Motor neuron (in vitro differentiated cells): Measurements from ENCODE around the gene SLC12A8. TPM values are rescaled to one million over a fixed set of nuclear protein-coding genes. Genes with fewer than 3 reads are reported as not detected.
A peak's percentile ranks its signal among the peaks of the same experiment; 100 is the strongest.

Experiments
- ATAC-seq, 8 experiments: fragments of 200-7000 bp; cut with Tn5 transposase; replicated peaks in 6 of 8; 2 replicates each; pipeline ENCODE4 v1.8.0; 2021; ENCODE audit warnings: mild to moderate bottlenecking in 8 of 8, moderate library complexity in 8 of 8
- H3K27ac ChIP-seq, 2 donors: fragments of 250-450 bp; sonication (Bioruptor Pico); 2 replicates each; pipeline ENCODE4 v1.9.0; 2021; ENCODE audit warnings: antibody characterized with exemption in 2 of 2, mild to moderate bottlenecking in 2 of 2, moderate library complexity in 1 of 2
- H3K4me1 ChIP-seq, 2 donors: fragments of 250-450 bp; sonication (Bioruptor Pico); replicated peaks in 1 of 2; 2 replicates each; pipeline ENCODE4 v1.6.1; 2021; ENCODE audit warnings: antibody characterized with exemption in 2 of 2, mild to moderate bottlenecking in 2 of 2, moderate library complexity in 1 of 2
- H3K4me3 ChIP-seq, 5 donors: fragments of 250-450 bp; sonication (Bioruptor Pico); 2 replicates each; pipeline ENCODE4 v1.9.0; 2021; ENCODE audit warnings: antibody characterized with exemption in 5 of 5, mild to moderate bottlenecking in 5 of 5, moderate library complexity in 4 of 5
- WGBS, 10 experiments: fragments of 450-650 bp; shearing (Covaris generic); methylation state at CpG; one replicate each; pipeline ENCODE4 v1.0.0; 2022; 5-methylcytosine and 5-hydroxymethylcytosine counted together
- in situ Hi-C, 9 experiments: fragments of 400-800 bp; cut with MboI; loops; one replicate each; pipeline ENCODE4 v1.15.0; 2021; ENCODE audit warnings: low sequenced_read_pairs in 9 of 9, low pct_unique_long_range_greater_than_20kb in 2 of 9; ENCODE audit not compliant: unreplicated experiment in 9 of 9
- total RNA-seq, 8 experiments: library from RNA; unstranded; fragments of 300-600 nt; gene quantifications; 2 replicates each; pipeline versions ENCODE4 v1.2.3 to v1.2.4, GENCODE V29; 2022

SLC12A8 gene, protein sequence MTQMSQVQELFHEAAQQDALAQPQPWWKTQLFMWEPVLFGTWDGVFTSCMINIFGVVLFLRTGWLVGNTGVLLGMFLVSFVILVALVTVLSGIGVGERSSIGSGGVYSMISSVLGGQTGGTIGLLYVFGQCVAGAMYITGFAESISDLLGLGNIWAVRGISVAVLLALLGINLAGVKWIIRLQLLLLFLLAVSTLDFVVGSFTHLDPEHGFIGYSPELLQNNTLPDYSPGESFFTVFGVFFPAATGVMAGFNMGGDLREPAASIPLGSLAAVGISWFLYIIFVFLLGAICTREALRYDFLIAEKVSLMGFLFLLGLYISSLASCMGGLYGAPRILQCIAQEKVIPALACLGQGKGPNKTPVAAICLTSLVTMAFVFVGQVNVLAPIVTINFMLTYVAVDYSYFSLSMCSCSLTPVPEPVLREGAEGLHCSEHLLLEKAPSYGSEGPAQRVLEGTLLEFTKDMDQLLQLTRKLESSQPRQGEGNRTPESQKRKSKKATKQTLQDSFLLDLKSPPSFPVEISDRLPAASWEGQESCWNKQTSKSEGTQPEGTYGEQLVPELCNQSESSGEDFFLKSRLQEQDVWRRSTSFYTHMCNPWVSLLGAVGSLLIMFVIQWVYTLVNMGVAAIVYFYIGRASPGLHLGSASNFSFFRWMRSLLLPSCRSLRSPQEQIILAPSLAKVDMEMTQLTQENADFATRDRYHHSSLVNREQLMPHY
- total RNA-seq, result 1 to 10 TPM in 7 of 8 experiments, under 1 TPM in 1; 0.38 to 9.8 (median 3.2) TPM

DNA sequence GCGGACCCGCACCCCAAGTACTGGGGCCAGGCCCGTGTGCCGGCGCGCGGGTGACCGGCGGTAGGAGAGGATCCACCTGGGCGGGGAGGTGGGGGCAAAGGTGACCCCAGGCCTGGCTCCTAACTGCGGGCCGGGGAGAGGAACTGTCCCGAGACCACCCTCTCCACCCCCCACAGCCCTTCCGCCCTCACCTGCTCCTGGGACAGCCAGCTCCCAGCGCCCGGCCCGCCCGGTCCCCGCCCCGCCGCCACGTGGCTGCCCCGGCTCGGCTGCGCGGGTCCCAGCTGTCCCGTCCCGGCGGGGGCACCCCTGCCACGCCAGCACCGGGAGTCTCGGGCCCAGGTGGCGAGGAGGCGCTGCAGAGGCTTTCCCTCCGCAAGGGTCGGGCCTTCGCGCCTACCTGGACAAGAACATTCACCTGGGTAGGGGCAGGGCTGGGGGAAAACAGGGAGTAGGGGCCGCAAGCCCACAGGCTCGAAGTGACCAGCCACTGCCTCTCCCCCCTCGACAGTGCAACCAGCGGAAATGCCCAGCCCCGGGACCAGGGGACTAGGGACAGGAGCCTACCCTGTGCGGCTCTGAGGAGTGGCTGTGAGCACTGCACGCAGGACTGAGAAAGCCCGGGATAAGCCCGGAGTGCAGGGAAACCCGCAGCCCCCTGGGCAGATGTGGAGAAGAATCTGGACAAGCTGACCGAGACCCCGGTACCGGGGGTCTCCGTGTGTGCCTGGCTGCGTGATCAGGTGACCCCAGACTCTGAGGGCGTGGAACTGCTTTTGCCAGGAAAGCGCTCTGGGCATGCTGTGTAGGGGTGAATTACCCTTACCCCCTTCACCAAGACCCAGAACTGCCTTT is at the start of gene SLC12A8:
TSS of gene SLC12A8 (minus strand) at position 240 of the 855 bp plus-strand sequence. CDS start 1,399 bp downstream, outside the sequence.
- Histone ChIP-seq H3K4me1 (peaks cover 0 to 9% of the 10 kb centered on the region in 2 donors), H3K27ac (no peak within 1 kb of the TSS), H3K4me3 (peak within 1 kb of the TSS in 4 of 5 donors; percentile 19 to 31 (median 24))
- WGBS, 10 experiments, result 45 to 100% (median 75%) methylated on average over 2 of the region's 55 CpGs; no CpG with 5 or more reads in 6 of the 10 experiments
- in situ Hi-C loops, result no loop called here
- peak; percentile 33 to 81 (median 64) for ATAC-seq

DNA sequence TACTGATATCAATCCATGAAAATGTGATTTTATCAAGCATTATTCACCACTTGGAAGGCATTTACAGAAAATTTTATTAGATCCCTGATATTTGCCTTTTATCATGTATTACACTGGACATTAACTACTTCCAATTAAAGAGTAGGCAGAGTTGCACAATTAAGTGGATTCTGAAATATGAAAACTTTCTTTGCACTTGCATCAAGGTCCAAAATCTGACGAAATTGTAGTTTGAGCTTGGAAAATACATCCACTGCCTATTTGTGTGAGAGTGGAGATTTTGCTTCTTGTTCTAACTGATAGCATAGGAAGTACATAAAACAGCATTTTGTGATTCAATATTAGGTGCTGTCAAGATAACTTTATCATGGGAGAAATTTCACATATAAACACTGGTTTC is 49.6 kb upstream of the SLC12A8 start:
- 0 to 100% (median 75%) methylated on average over 1 of the region's 1 CpG; no CpG with 5 or more reads in 2 of the 10 experiments for WGBS, 10 experiments
- in situ Hi-C loops, result no loop called here
- Histone ChIP-seq H3K4me1 (no peaks in the 10 kb centered on the region), H3K27ac (no peak overlapping the region), H3K4me3 (no peak overlapping the region)
- no peak for ATAC-seq

DNA sequence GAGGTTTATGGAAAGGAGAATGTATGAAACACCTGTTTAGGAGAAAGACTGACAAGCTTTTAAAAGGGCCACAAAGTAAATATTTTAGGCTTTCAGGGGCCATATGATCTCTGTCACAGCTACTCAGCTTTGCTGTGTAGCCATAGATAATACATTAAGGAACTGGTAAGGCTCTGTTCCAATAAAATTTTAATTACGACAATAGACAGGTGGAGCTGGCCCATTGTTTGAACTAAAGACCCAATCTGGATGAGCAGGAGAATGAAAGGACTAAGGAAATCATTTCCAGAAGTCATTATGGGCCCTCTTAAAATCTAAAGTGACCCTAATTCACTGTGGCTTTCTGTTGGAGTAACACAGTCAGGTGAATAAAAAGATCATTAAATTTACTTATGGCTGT is 48.5 kb upstream of the SLC12A8 start:
- ATAC-seq, result no peak
- 89 to 100% (median 100%) methylated on average over 1 of the region's 1 CpG; no CpG with 5 or more reads in 4 of the 10 experiments for WGBS, 10 experiments
- in situ Hi-C loops, result no loop called here
- Histone ChIP-seq H3K4me1 (no peaks in the 10 kb centered on the region), H3K4me3 (no peak overlapping the region), H3K27ac (no peak overlapping the region)

DNA sequence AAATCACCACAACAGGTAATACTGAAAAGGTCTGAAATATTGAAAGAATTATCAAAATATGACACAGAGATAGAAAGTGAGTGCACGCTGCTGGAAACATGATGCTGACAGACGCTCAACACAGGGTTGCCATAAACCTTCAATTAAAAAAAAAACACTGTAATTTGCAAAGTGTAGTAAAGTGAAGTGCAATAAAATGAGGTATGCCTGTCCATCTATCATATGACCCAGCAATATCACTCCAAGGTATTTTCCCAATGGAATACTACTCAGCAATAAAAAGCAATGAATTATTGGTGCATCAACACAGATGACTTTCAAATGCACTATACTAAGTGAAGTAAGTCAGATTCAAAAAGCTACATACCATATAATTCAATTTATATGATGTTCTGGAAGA is 47.6 kb upstream of the SLC12A8 start:
- no peak for ATAC-seq
- 94 to 100% (median 100%) methylated on average over 1 to 2 of the region's 2 CpGs; no CpG with 5 or more reads in 2 of the 10 experiments for WGBS, 10 experiments
- Histone ChIP-seq H3K27ac (no peak overlapping the region), H3K4me1 (no peaks in the 10 kb centered on the region), H3K4me3 (no peak overlapping the region)
- in situ Hi-C loops, result no loop called here

DNA sequence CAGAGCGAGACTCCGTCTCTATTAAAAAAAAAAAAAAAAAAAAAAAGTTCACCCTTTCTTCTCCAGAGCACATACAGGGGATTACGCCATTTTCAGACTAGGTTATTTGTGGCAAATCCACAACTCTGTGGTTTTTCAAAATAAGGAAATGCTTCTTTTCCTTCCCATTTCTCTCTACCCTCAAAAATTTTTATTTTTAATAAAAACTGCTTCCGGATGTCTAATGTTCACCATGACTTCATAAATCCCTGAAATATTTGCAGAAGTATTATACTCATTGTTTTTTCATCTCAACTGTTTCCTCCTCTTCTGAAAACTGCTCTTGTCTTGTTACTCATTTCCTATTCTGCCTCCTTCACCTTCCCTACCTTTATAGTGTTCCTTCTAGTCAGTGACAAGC is 45.0 kb upstream of the SLC12A8 start:
- in situ Hi-C loops, result no loop called here
- H3K27ac ChIP-seq, result no peak overlapping the region
- H3K4me3 ChIP-seq, result no peak overlapping the region
- no peak for ATAC-seq
- no peaks in the 10 kb centered on the region for H3K4me1 ChIP-seq
- 91 to 100% (median 100%) methylated on average over 1 to 4 of the region's 4 CpGs for WGBS, 10 experiments

DNA sequence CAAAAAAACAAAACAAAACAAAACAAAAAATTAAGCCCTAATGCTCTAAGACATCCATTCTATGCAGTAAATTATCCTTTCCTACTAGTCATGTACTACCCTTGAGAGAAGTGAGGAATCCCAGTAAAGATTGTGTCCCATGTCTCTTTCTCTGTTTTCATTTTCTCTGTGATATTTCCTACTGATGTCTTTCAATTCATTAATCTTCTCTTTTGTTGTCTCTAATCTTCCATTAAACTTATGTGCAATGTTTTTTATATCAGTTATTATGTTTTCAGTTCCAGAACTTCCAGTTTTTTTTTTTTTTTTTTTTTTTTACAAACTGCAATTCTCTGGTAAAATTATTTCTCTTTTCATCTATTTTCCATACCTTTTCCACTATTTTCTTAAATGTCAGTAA is 44.1 kb upstream of the SLC12A8 start:
- H3K4me1 ChIP-seq, result no peaks in the 10 kb centered on the region
- H3K4me3 ChIP-seq, result no peak overlapping the region
- in situ Hi-C loops, result no loop called here
- no peak overlapping the region for H3K27ac ChIP-seq
- no peak for ATAC-seq

DNA sequence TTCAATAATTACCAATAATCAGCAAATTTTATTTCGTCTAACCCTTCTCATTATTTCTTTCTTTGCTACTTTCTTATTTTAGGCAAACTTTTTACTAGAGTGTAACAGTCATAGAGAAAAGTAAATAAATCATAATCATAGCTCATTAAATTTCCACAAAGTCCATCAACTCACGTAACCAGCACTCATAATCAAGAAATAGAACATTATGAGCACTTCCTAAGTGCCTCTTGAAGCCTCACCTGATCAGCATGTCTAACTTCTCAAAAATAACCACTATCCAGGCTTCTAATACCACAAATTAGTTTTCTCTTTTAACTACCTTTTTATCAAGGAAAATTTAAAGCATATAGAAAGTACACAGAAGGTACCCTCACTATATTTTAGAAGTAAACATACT is 38.4 kb upstream of the SLC12A8 start:
- ATAC-seq, result no peak
- in situ Hi-C loops, result no loop called here
- no peaks in the 10 kb centered on the region for H3K4me1 ChIP-seq
- H3K4me3 ChIP-seq, result no peak overlapping the region
- 76 to 100% (median 99%) methylated on average over 1 to 2 of the region's 2 CpGs for WGBS, 10 experiments
- no peak overlapping the region for H3K27ac ChIP-seq

DNA sequence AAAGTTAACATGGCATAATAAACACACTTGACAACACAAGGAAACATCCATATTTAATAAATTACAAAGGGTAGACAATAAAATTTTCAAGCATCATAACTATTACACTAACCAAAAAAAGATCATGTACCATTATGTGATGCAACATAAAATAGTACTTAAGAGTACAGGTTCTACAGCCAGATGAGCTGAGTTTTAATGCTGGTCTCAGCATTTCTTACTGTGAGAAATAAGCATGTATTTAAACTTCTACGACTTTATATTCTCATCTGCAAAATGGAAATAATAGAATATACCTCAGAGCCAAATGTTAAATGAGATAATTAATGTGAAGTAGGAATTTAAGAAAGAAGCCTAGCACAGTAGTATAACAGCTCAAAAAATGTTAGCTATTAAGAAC is 33.7 kb upstream of the SLC12A8 start:
- Histone ChIP-seq H3K27ac (no peak overlapping the region), H3K4me1 (no peaks in the 10 kb centered on the region), H3K4me3 (no peak overlapping the region)
- no peak for ATAC-seq
- 50 to 100% (median 100%) methylated on average over 1 of the region's 1 CpG; no CpG with 5 or more reads in 2 of the 10 experiments for WGBS, 10 experiments
- in situ Hi-C loops, result no loop called here

DNA sequence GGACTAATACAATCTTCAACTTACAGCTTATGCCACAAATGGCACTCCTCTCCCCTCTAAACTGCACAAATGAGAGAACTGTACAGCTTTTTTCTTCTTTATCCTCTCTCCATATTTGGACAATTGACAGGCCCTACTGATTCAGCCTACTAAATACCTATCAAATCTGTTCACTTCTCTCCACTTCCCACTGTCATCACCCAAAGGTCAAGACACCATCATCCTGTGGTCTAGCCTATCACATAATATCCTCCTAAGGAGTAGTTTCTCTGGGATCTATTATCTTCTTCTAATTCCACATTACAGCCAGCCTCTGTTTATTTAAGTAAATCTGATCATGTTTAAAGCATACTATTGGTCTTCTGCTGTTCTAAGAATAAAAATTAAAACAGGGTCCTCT is 33.0 kb upstream of the SLC12A8 start:
- Histone ChIP-seq H3K27ac (no peak overlapping the region), H3K4me3 (no peak overlapping the region), H3K4me1 (no peaks in the 10 kb centered on the region)
- in situ Hi-C loops, result no loop called here
- ATAC-seq, result no peak

DNA sequence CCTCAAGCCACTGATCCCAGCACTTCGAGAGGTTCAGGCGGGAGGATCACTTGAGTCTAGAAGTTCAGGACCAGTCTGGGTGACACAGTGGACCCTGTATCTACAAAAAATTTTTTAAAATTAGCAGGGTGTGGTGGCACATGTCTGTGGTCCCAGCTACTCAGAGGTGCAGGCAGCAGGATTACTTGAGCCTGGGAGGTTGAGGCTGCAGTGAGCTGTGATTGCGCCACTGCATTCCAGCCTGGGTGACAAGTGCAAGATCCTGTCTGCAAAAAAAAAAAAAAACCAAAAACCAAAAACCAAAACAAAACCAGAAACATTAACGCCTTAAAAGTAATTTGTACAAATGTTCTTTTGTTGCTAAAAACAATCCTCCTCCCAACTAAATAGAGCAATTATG is 27.9 kb upstream of the SLC12A8 start:
- no peak for ATAC-seq
- 17 to 100% (median 75%) methylated on average over 1 to 4 of the region's 4 CpGs; no CpG with 5 or more reads in 1 of the 10 experiments for WGBS, 10 experiments
- in situ Hi-C loops, result no loop called here
- Histone ChIP-seq H3K27ac (no peak overlapping the region), H3K4me3 (no peak overlapping the region), H3K4me1 (no peaks in the 10 kb centered on the region)

DNA sequence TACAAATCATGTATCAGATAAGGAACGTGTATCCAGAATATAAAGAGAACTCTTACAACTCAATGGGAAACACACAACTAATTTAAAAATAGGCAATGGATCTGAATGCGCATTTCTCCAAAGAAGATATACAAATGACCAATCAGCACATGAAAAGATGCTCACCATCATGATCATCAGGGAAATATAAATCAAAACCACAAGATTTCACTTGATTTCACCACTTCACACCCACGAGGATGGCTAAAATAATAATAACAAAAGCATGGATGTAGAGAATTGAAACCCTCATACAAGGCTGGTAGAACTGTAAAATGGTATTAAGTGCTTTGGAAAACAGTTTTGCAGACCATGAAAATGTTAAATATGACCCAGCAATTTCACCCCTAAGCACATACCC is 26.7 kb upstream of the SLC12A8 start:
- no peak overlapping the region for H3K4me3 ChIP-seq
- no peak overlapping the region for H3K27ac ChIP-seq
- H3K4me1 ChIP-seq, result no peaks in the 10 kb centered on the region
- 50 to 92% (median 73%) methylated on average over 1 to 3 of the region's 3 CpGs for WGBS, 10 experiments
- in situ Hi-C loops, result no loop called here
- peak in 2 of 8 experiments; percentile 14 to 21 for ATAC-seq

DNA sequence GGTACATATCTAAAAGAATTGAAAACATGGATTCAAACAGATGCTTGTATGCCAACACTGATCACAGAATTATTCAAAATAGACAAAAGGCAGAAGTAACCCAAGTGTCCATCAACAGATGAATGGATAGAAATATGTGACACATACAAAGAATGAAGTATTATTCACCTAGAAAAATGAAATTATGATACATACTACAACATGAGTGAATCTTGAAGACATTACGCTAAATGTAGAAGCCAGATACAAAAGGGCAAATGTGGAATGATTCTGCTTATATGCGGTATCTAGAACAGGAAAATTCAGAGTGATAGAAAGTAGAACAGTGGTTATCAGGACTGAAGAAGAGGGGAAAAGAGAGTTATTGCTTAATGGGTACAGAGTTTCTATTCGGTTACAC is 26.2 kb upstream of the SLC12A8 start:
- no peak overlapping the region for H3K27ac ChIP-seq
- in situ Hi-C loops, result no loop called here
- H3K4me1 ChIP-seq, result no peaks in the 10 kb centered on the region
- no peak overlapping the region for H3K4me3 ChIP-seq
- ATAC-seq, result no peak
- 65 to 100% (median 96%) methylated on average over 2 to 3 of the region's 3 CpGs for WGBS, 10 experiments

DNA sequence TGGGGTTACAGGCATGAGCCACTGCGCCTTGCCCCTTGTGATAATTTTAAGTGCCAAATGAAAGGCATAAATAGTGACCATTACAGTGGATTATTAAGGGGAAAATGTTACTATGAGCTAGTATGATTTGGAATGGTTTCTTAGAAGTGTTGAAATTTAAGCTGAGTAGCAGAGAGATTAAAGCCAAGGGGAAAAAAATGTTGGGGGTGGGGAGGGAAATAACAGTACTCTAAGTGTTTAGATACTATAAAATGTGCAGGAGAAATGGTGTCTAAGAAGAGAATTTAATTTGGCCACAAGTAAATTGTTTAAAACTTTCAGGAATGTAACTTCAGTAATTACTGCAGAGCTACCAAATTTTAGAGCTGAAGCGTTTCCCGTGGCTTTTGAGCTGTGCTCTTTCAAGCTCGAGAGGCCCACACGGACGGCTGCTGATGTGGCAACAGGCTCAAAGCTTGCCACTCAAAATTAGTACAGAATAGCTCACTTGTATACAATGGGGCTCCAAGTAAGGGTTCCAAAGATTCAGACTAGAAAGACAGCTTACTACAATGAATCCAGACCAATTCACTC is 23.9 kb upstream of the SLC12A8 start:
- no peaks in the 10 kb centered on the region for H3K4me1 ChIP-seq
- in situ Hi-C loops, result no loop called here
- no peak overlapping the region for H3K4me3 ChIP-seq
- no peak overlapping the region for H3K27ac ChIP-seq
- WGBS, 10 experiments, result 60 to 100% (median 79%) methylated on average over 1 to 6 of the region's 6 CpGs; no CpG with 5 or more reads in 2 of the 10 experiments
- ATAC-seq, result peak in 3 of 8 experiments; percentile 26 to 49 (median 41)
